Measurements from ENCODE around the gene CRX.
"Not testable (repeated sequence)": the region's sequence is repeated elsewhere in the genome, so short reads cannot be mapped to it uniquely, and the experiment has no call there.

CRX gene

GRCh38 chr19:47804451-47804850 lies 17.3 kb upstream of the CRX start, which contains the start of gene TPRX1:
TPRX1 (minus strand) TSS chr19:47804551; CDS start chr19:47804539, 12 bp downstream.
- DNase-seq, result not testable (repeated sequence)

GRCh38 chr19:47805313-47805712 lies 16.4 kb upstream of the CRX start:
- no peak for DNase-seq

- DNase-seq, result no peak
Observed at GRCh38 chr19:47806435-47806834, 15.3 kb upstream of the CRX start.

- peak; percentile 78 for DNase-seq
Observed at GRCh38 chr19:47813304-47813994, 8.3 kb upstream of the CRX start.

- no peak for DNase-seq
Observed at GRCh38 chr19:47813995-47814328, 7.8 kb upstream of the CRX start.

- DNase-seq, result not testable (repeated sequence)
Observed at GRCh38 chr19:47816270-47816669, 5.5 kb upstream of the CRX start.

- not testable (repeated sequence) for DNase-seq
Observed at GRCh38 chr19:47818221-47818620, 3.5 kb upstream of the CRX start.

- DNase-seq, result no peak
Observed at GRCh38 chr19:47819858-47820257, 1.9 kb upstream of the CRX start.

- no peak for DNase-seq
Observed at GRCh38 chr19:47820410-47820809, 1.3 kb upstream of the CRX start.

GRCh38 chr19:47824396-47824795 lies 2.7 kb downstream of the CRX start:
- no peak for DNase-seq

- no peak for DNase-seq
Observed at GRCh38 chr19:47826800-47827199, 5.1 kb downstream of the CRX start.

- DNase-seq, result no peak
Observed at GRCh38 chr19:47832723-47833122, 11.0 kb downstream of the CRX start.

- DNase-seq, result no peak
Observed at GRCh38 chr19:47836038-47836437, 14.3 kb downstream of the CRX start.

GRCh38 chr19:47839411-47839810 lies 17.7 kb downstream of the CRX start:
- no peak for DNase-seq

GRCh38 chr19:47839913-47840312 lies 18.2 kb downstream of the CRX start:
- no peak for DNase-seq

- no peak for DNase-seq
Observed at GRCh38 chr19:47842941-47843340, 21.2 kb downstream of the CRX start.

GRCh38 chr19:47848425-47848822 lies 26.7 kb downstream of the CRX start:
- DNase-seq, result no peak

- DNase-seq, result peak; percentile 49
Observed at GRCh38 chr19:47848823-47849473, 27.2 kb downstream of the CRX start.

- no peak for DNase-seq
Observed at GRCh38 chr19:47853003-47853402, 31.3 kb downstream of the CRX start.

GRCh38 chr19:47854459-47854858 lies 32.7 kb downstream of the CRX start:
- DNase-seq, result no peak

- DNase-seq, result not testable (repeated sequence)
Observed at GRCh38 chr19:47858231-47858630, 36.5 kb downstream of the CRX start.

GRCh38 chr19:47858646-47859285 lies 37.0 kb downstream of the CRX start, which contains the start of gene TPRX2:
TPRX2 (plus strand) TSS chr19:47859235; CDS start chr19:47859247, 12 bp downstream.
- DNase-seq, result not testable (repeated sequence)

- not testable (repeated sequence) for DNase-seq
Observed at GRCh38 chr19:47859838-47860237, 38.1 kb downstream of the CRX start.
